ENCODE data around the gene POLR1F. TPM values are rescaled to one million over a fixed set of nuclear protein-coding genes. Genes with fewer than 3 reads are reported as not detected.

The POLR1F gene
- 11.3 to 15.9 TPM (median 14.4 TPM) in 5 replicates for total RNA-seq (2022; extraction: Qiagen RNA extraction)

GRCh38 chr7:19708397-19709248 lies at the start of gene POLR1F:
POLR1F (minus strand) TSS chr7:19709037; CDS start chr7:19709016, 21 bp downstream.

Other genes starting within 250 kb of the POLR1F start
- not detected in 5 replicates for gene TMEM196, start 64.6 kb upstream of the POLR1F start, total RNA-seq (2022; extraction: Qiagen RNA extraction)